NCI-H748 (cell line): ENCODE data around the gene GRIP1.
"Not testable (repeated sequence)": the region's sequence is repeated elsewhere in the genome, so short reads cannot be mapped to it uniquely, and the experiment has no call there.

Experiments
- DNase-seq: peaks from one replicate; lab custom pipeline; 2025; ENCODE audit not compliant: unreplicated experiment; lab: John Stamatoyannopoulos, UW

The GRIP1 gene

GRCh38 chr12:66341126-66341525 is 337.8 kb downstream of the GRIP1 start:
- DNase-seq, result no peak

- DNase-seq, result no peak
Observed at GRCh38 chr12:66340131-66340530, 338.7 kb downstream of the GRIP1 start.

- DNase-seq, result no peak
Observed at GRCh38 chr12:66337381-66338010, 341.4 kb downstream of the GRIP1 start.

- no peak for DNase-seq
Observed at GRCh38 chr12:66335746-66336145, 343.1 kb downstream of the GRIP1 start.

- no peak for DNase-seq
Observed at GRCh38 chr12:66331814-66332213, 347.1 kb downstream of the GRIP1 start.

- DNase-seq, result no peak
Observed at GRCh38 chr12:66331016-66331415, 347.9 kb downstream of the GRIP1 start.

GRCh38 chr12:66329941-66330340 is 348.9 kb downstream of the GRIP1 start:
- no peak for DNase-seq

- no peak for DNase-seq
Observed at GRCh38 chr12:66323017-66323416, 355.9 kb downstream of the GRIP1 start.

- DNase-seq, result no peak
Observed at GRCh38 chr12:66321435-66321834, 357.4 kb downstream of the GRIP1 start.

- no peak for DNase-seq
Observed at GRCh38 chr12:66320996-66321395, 357.9 kb downstream of the GRIP1 start.

GRCh38 chr12:66319266-66319954 is 359.5 kb downstream of the GRIP1 start:
- DNase-seq, result no peak

- DNase-seq, result no peak
Observed at GRCh38 chr12:66314278-66314677, 364.6 kb downstream of the GRIP1 start.

- DNase-seq, result no peak
Observed at GRCh38 chr12:66312189-66312588, 366.7 kb downstream of the GRIP1 start.

GRCh38 chr12:66309606-66310005 is 369.3 kb downstream of the GRIP1 start:
- DNase-seq, result no peak

- no peak for DNase-seq
Observed at GRCh38 chr12:66304296-66304900, 374.5 kb downstream of the GRIP1 start.

GRCh38 chr12:66303316-66303804 is 375.5 kb downstream of the GRIP1 start:
- not testable (repeated sequence) for DNase-seq

GRCh38 chr12:66302827-66303169 is 376.1 kb downstream of the GRIP1 start:
- DNase-seq, result no peak

- peak; percentile 99 for DNase-seq
Observed at GRCh38 chr12:66301944-66302826, 376.7 kb downstream of the GRIP1 start, which contains the start of gene HELB. TSS of gene HELB (plus strand) at chr12:66302493. CDS start at chr12:66302604, 111 bp downstream.

GRCh38 chr12:66297923-66298322 is 381.0 kb downstream of the GRIP1 start:
- no peak for DNase-seq
